HCT116 (cell line): ENCODE results near the gene PTBP3.

Source experiments
- POLR2AphosphoS5 ChIP-seq: IDR thresholded peaks from 2 replicates; pipeline ENCODE4 v1.6.1; 2011; ENCODE audit warnings: mild to moderate bottlenecking, low read depth, low read length, moderate library complexity
- ZFX ChIP-seq: fragments of 450-650 bp; IDR thresholded peaks from 2 replicates; pipeline ENCODE4 v1.6.1; 2017
- TF ChIP-seq, protein P1 (sequence below), 3 experiments: fragments of 200-600 bp in 1 of 3; sonication (generic) in 1 of 3; IDR thresholded peaks in 2 of 3; conservative IDR thresholded peaks in 1 of 3; 2 replicates each; pipeline ENCODE4 v1.5.1; 2012 to 2017; ENCODE audit warnings: low read depth in 2 of 3, low read length in 2 of 3, antibody characterized with exemption in 1 of 3, borderline replicate concordance in 1 of 3, control low read depth in 1 of 3, mild to moderate bottlenecking in 1 of 3, mixed read lengths in 1 of 3, mixed run types in 1 of 3, moderate library complexity in 1 of 3; ENCODE audit not compliant: insufficient read depth in 1 of 3

DNA sequence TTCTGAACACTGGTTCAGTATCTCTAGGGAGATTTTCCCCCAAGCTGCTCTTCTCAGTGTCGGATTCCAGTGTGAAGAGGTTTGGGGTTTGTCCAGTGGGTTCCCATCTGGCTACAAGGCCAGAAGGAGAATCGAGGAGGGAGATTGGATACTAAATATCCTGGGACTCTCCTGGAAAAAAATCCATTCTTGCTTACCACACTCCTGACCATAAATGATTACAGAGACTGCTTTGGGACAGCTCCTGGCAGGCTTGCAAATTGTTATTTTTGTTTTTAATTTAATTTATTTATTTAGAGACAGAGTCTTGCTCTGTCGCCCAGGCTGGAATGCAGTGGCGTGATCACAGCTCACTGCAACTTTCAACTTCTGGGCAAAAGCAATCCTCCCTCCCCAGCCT lies 153.6 kb downstream of the PTBP3 start:
- no peak for TF ChIP-seq ZFX
- TF ChIP-seq POLR2AphosphoS5 = no peak
- TF ChIP-seq, protein P1, sequence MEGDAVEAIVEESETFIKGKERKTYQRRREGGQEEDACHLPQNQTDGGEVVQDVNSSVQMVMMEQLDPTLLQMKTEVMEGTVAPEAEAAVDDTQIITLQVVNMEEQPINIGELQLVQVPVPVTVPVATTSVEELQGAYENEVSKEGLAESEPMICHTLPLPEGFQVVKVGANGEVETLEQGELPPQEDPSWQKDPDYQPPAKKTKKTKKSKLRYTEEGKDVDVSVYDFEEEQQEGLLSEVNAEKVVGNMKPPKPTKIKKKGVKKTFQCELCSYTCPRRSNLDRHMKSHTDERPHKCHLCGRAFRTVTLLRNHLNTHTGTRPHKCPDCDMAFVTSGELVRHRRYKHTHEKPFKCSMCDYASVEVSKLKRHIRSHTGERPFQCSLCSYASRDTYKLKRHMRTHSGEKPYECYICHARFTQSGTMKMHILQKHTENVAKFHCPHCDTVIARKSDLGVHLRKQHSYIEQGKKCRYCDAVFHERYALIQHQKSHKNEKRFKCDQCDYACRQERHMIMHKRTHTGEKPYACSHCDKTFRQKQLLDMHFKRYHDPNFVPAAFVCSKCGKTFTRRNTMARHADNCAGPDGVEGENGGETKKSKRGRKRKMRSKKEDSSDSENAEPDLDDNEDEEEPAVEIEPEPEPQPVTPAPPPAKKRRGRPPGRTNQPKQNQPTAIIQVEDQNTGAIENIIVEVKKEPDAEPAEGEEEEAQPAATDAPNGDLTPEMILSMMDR (IDR thresholded peaks at IDR 0.05 in 2 of 3, conservative IDR thresholded peaks at IDR 0.05 in 1 of 3; ENCODE audit: borderline replicate concordance in 1 of 3, insufficient read depth in 1 of 3, low read depth in 2 of 3, low read length in 2 of 3) = no peak
